DOHH2 (cell line): Measurements from ENCODE around the gene RNF207.

Experiments
- H3F3A ChIP-seq: fragments of 200-600 bp; sonication (generic), shearing (Covaris generic); 2 replicates; pipeline ENCODE4 v1.6.0; 2016; ENCODE audit warnings: antibody characterized with exemption, mild to moderate bottlenecking; ENCODE audit not compliant: control insufficient read depth, insufficient read depth
- H3K27ac ChIP-seq: fragments of 200-600 bp; sonication (generic); 2 replicates; pipeline ENCODE4 v1.5.1; 2014; ENCODE audit warnings: low read depth, mild to moderate bottlenecking, low read length, moderate library complexity
- H3K27me3 ChIP-seq: fragments of 200-600 bp; sonication (generic); 2 replicates; pipeline ENCODE4 v1.6.1; 2014; ENCODE audit warnings: mild to moderate bottlenecking, low read length, mixed read lengths; ENCODE audit not compliant: control insufficient read depth
- H3K36me3 ChIP-seq: fragments of 200-600 bp; sonication (generic); 2 replicates; pipeline ENCODE4 v1.6.1; 2014; ENCODE audit warnings: mild to moderate bottlenecking, low read length, moderate library complexity, mixed read lengths; ENCODE audit not compliant: control insufficient read depth
- H3K4me1 ChIP-seq: fragments of 200-600 bp; sonication (generic); 2 replicates; pipeline ENCODE4 v1.6.1; 2014; ENCODE audit warnings: mild to moderate bottlenecking, low read length, mixed read lengths; ENCODE audit not compliant: control insufficient read depth
- H3K4me2 ChIP-seq: fragments of 200-600 bp; sonication (generic); 2 replicates; pipeline ENCODE4 v1.6.0; 2014; ENCODE audit warnings: mild to moderate bottlenecking, low read length, moderate library complexity
- H3K4me3 ChIP-seq: fragments of 200-600 bp; sonication (generic); 2 replicates; pipeline ENCODE4 v1.5.1; 2014; ENCODE audit warnings: mild to moderate bottlenecking, low read length, mixed read lengths
- H3K79me2 ChIP-seq: fragments of 200-600 bp; sonication (generic); 2 replicates; pipeline ENCODE4 v1.6.1; 2014; ENCODE audit warnings: mild to moderate bottlenecking, low read length, mixed read lengths; ENCODE audit not compliant: control insufficient read depth
- H3K9me2 ChIP-seq: fragments of 200-600 bp; sonication (generic); replicated peaks from 2 replicates; pipeline ENCODE4 v1.6.1; 2014; ENCODE audit warnings: mild to moderate bottlenecking, low read length, mixed read lengths; ENCODE audit not compliant: control insufficient read depth
- H3K9me3 ChIP-seq: fragments of 200-600 bp; sonication (generic); 2 replicates; pipeline ENCODE4 v1.6.1; 2014; ENCODE audit warnings: antibody characterized with exemption, low read length, mixed read lengths; ENCODE audit not compliant: control insufficient read depth, insufficient read depth
- H4K20me1 ChIP-seq: fragments of 200-600 bp; sonication (generic); 2 replicates; pipeline ENCODE4 v1.6.0; 2014; ENCODE audit warnings: low read depth, mild to moderate bottlenecking, antibody characterized with exemption, low read length, moderate library complexity; ENCODE audit not compliant: control insufficient read depth, insufficient read depth
- EZH2phosphoT487 ChIP-seq: fragments of 200-600 bp; sonication (generic); IDR thresholded peaks from 2 replicates; pipeline ENCODE4 v1.6.1; 2017; ENCODE audit warnings: borderline replicate concordance, mild to moderate bottlenecking, antibody characterized with exemption, low read length, moderate library complexity, mixed read lengths
- TF ChIP-seq, protein P1 (sequence below): fragments of 200-600 bp; sonication (generic); IDR thresholded peaks from one replicate; pipeline ENCODE4 v1.5.1; 2014; ENCODE audit warnings: antibody characterized with exemption, mild to moderate bottlenecking, low read depth, low read length; ENCODE audit not compliant: poor library complexity, severe bottlenecking

Gene RNF207

DNA sequence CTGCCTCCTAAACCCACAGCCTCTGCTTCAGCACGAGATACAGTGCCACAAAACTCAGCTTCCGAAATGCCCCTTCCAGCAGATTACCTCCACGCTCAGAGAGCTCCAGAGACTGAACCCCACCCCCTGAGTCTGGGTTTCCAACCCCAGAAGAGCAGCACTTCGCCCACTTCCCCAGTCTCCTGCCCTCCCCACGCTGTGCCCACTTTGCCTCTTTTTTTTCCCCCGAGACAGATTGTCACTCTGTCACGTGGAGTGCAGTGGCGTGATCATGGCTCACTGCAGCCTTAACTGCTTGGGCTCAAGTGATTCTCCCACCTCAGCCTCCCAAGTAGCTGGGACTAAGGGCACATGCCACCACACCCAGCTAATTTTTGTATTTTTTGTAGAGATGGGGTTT lies 19.7 kb downstream of the RNF207 start:
- Histone ChIP-seq H3K27me3 (no peaks in the 10 kb centered on the region), H3K9me2 (no peaks in the 10 kb centered on the region), H3K4me1 (no peaks in the 10 kb centered on the region), H3K27ac (no peak overlapping the region), H3K4me2 (no peak overlapping the region), H3K36me3 (peaks cover 81% of the 10 kb centered on the region), H3K79me2 (peaks cover 35% of the 10 kb centered on the region), H3F3A (no peaks in the 10 kb centered on the region; the same call in 1 of the 2 replicates), H4K20me1 (peaks cover 8% of the 10 kb centered on the region; the same call in 1 of the 2 replicates), H3K9me3 (no peaks in the 10 kb centered on the region), H3K4me3 (no peak overlapping the region)
- no peak for TF ChIP-seq EZH2phosphoT487
- TF ChIP-seq, protein P1, sequence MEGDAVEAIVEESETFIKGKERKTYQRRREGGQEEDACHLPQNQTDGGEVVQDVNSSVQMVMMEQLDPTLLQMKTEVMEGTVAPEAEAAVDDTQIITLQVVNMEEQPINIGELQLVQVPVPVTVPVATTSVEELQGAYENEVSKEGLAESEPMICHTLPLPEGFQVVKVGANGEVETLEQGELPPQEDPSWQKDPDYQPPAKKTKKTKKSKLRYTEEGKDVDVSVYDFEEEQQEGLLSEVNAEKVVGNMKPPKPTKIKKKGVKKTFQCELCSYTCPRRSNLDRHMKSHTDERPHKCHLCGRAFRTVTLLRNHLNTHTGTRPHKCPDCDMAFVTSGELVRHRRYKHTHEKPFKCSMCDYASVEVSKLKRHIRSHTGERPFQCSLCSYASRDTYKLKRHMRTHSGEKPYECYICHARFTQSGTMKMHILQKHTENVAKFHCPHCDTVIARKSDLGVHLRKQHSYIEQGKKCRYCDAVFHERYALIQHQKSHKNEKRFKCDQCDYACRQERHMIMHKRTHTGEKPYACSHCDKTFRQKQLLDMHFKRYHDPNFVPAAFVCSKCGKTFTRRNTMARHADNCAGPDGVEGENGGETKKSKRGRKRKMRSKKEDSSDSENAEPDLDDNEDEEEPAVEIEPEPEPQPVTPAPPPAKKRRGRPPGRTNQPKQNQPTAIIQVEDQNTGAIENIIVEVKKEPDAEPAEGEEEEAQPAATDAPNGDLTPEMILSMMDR, result no peak

DNA sequence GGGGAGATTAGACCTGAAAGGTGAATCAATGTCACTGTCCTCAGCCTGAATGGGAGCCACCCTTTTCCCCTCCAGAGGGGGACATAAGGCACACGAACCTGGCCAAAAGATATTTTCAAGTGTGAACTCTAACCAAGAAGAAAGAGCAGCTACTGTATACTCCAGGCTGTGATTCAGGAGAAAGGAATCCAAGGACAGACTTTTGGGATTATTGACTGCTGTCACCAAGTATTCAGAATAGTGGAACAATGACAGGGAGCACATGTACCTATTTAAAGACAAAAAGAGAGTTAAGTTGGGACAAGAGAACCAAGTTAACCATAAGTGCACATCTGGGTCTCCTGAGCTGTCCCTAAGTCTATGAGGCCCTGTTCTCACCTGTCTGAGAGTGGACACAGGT lies 27.5 kb downstream of the RNF207 start:
- Histone ChIP-seq H3K9me2 (no peaks in the 10 kb centered on the region), H3F3A (no peaks in the 10 kb centered on the region), H3K9me3 (no peaks in the 10 kb centered on the region), H3K27ac (no peak overlapping the region), H3K27me3 (no peaks in the 10 kb centered on the region), H3K4me2 (no peak overlapping the region), H3K79me2 (peaks cover 56% of the 10 kb centered on the region), H4K20me1 (no peaks in the 10 kb centered on the region), H3K4me1 (peaks cover 16% of the 10 kb centered on the region), H3K4me3 (no peak overlapping the region), H3K36me3 (peaks cover 60% of the 10 kb centered on the region)
- no peak for TF ChIP-seq EZH2phosphoT487
- TF ChIP-seq, protein P1, result no peak

DNA sequence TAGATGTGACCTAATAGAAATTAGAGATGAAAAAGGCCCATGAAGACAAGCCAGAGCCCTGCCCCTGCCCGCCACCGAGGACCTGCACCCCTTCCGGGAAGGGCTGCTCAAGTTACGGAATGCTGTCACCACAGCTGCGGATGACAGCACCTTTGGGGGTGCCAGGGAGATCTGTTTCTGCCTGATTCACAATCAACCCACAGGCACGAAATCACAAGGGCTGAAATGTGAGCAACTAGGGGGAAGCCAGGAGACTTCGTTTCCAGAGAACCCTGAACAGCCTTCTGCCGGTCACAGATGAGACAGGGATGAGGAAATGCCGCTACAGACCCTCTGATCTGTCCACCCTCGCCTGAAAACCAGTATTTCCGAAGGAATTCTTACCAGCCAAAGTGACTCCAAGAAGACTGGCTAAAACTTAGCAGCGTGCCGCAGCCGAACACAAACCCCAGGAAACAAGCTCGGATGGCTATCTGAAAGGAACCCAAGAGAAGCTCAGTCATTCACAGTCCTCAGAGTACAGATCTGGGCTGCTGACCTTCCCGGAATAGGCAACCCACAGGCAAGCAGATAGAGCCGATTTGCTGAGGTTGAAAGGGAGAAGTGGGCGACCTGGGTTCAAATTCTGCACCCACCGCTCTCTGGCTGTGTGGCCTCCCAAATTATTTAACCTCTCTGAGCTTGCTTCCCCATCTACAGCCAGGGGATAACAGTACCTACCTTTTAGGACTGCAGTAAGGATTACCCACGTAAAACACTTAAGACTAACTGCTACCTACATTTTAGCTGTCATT lies 28.8 kb downstream of the RNF207 start:
- no peaks in the 10 kb centered on the region for H4K20me1 ChIP-seq
- TF ChIP-seq, protein P1, result no peak
- TF ChIP-seq EZH2phosphoT487, result no peak
- H3K4me3 ChIP-seq, result peak overlapping the region; percentile 93
- H3K9me2 ChIP-seq, result no peaks in the 10 kb centered on the region
- H3K4me2 ChIP-seq, result peak overlapping the region; percentile 82
- peaks cover 8% of the 10 kb centered on the region for H3K27me3 ChIP-seq
- H3K36me3 ChIP-seq, result peaks cover 52% of the 10 kb centered on the region
- peaks cover 16% of the 10 kb centered on the region for H3K4me1 ChIP-seq
- H3K27ac ChIP-seq, result peak overlapping the region; percentile 38
- H3K79me2 ChIP-seq, result peaks cover 50% of the 10 kb centered on the region
- H3K9me3 ChIP-seq, result no peaks in the 10 kb centered on the region
- H3F3A ChIP-seq, result no peaks in the 10 kb centered on the region
